GM15510 (cell line): ENCODE measurements around the gene NSD2.

Source experiments
- POLR2A ChIP-seq: IDR thresholded peaks from 3 replicates; pipeline ENCODE4 v1.6.1; 2011; ENCODE audit warnings: borderline replicate concordance; ENCODE audit not compliant: insufficient read length; ENCODE audit errors: extremely low read depth

NSD2 gene

GRCh38 chr4:1856071-1856942 is 14.9 kb upstream of the NSD2 start, which contains the start of gene LETM1:
Gene LETM1 (minus strand): TSS chr4:1856156. CDS start chr4:1855950, 206 bp downstream.
- TF ChIP-seq POLR2A = peak; percentile 90

- no peak for TF ChIP-seq POLR2A
These were observed 14.1 kb upstream of the NSD2 start for GRCh38 chr4:1856943-1857699.

GRCh38 chr4:1857931-1858330 is 13.3 kb upstream of the NSD2 start:
- TF ChIP-seq POLR2A = no peak

GRCh38 chr4:1859389-1859753 is 11.8 kb upstream of the NSD2 start:
- no peak for TF ChIP-seq POLR2A

GRCh38 chr4:1862055-1862911 is 8.9 kb upstream of the NSD2 start:
- TF ChIP-seq POLR2A = no peak

GRCh38 chr4:1862961-1863296 is 8.3 kb upstream of the NSD2 start:
- no peak for TF ChIP-seq POLR2A

GRCh38 chr4:1863297-1864033 is 7.7 kb upstream of the NSD2 start:
- no peak for TF ChIP-seq POLR2A

- no peak for TF ChIP-seq POLR2A
These were observed 6.9 kb upstream of the NSD2 start for GRCh38 chr4:1864076-1865008.

GRCh38 chr4:1866189-1866661 is 5.0 kb upstream of the NSD2 start:
- TF ChIP-seq POLR2A = no peak

GRCh38 chr4:1868293-1868692 is 2.9 kb upstream of the NSD2 start:
- no peak for TF ChIP-seq POLR2A

GRCh38 chr4:1868912-1869311 is 2.3 kb upstream of the NSD2 start:
- TF ChIP-seq POLR2A = no peak

GRCh38 chr4:1869530-1870327 is 1.5 kb upstream of the NSD2 start:
- TF ChIP-seq POLR2A = no peak

GRCh38 chr4:1870328-1870577 is 940 bp upstream of the NSD2 start:
- TF ChIP-seq POLR2A = no peak
